Chondrocyte (in vitro differentiated cells): Measurements from ENCODE around the gene INPP4B. TPM values are rescaled to one million over a fixed set of nuclear protein-coding genes. Genes with fewer than 3 reads are reported as not detected.
"Not testable (repeated sequence)": the region's sequence is repeated elsewhere in the genome, so short reads cannot be mapped to it uniquely, and the experiment has no call there.

Experiments used
- DNase-seq: peaks from one replicate; pipeline ENCODE4 v3.0.0; 2021; ENCODE audit warnings: mixed read lengths, low spot score
- H3K27ac Mint-ChIP-seq: one replicate; pipeline ENCODE4 v1.8.0; 2021; ENCODE audit warnings: mild to moderate bottlenecking, moderate library complexity, mixed read lengths; ENCODE audit not compliant: unreplicated experiment
- H3K27me3 Mint-ChIP-seq: 2 replicates; pipeline ENCODE4 v1.8.0; 2021; ENCODE audit warnings: low read depth, mixed read lengths
- H3K36me3 Mint-ChIP-seq: 2 replicates; pipeline ENCODE4 v1.8.0; 2021; ENCODE audit warnings: low read depth, mixed read lengths
- H3K4me1 Mint-ChIP-seq: 2 replicates; pipeline ENCODE4 v1.8.0; 2021; ENCODE audit warnings: low read depth, mild to moderate bottlenecking, mixed read lengths
- H3K4me3 Mint-ChIP-seq: one replicate; pipeline ENCODE4 v1.8.0; 2021; ENCODE audit warnings: mild to moderate bottlenecking, moderate library complexity, mixed read lengths; ENCODE audit not compliant: unreplicated experiment
- H3K9me3 Mint-ChIP-seq: 2 replicates; pipeline ENCODE4 v1.8.0; 2021; ENCODE audit warnings: low read depth, mixed read lengths
- total RNA-seq: library from RNA; stranded (reverse); gene quantifications from 3 replicates; pipeline ENCODE4 v1.2.1, GENCODE V29; 2021
- TF ChIP-seq, protein P1 (sequence below): fragments of 200-600 bp; sonication (generic); IDR thresholded peaks from 2 replicates; pipeline ENCODE4 v1.5.0; 2021; ENCODE audit warnings: antibody characterized with exemption, mild to moderate bottlenecking, moderate library complexity

The INPP4B gene
- total RNA-seq, 1 donor from 2014 or later = 30.0 TPM

- Mint-ChIP-seq H3K4me3 (no peak overlapping the region), H3K9me3 (peaks cover 62% of the 10 kb centered on the region), H3K36me3 (peaks cover 28% of the 10 kb centered on the region), H3K27me3 (no peaks in the 10 kb centered on the region), H3K4me1 (no peaks in the 10 kb centered on the region), H3K27ac (no peak overlapping the region)
- no peak for DNase-seq
- TF ChIP-seq, protein P1, sequence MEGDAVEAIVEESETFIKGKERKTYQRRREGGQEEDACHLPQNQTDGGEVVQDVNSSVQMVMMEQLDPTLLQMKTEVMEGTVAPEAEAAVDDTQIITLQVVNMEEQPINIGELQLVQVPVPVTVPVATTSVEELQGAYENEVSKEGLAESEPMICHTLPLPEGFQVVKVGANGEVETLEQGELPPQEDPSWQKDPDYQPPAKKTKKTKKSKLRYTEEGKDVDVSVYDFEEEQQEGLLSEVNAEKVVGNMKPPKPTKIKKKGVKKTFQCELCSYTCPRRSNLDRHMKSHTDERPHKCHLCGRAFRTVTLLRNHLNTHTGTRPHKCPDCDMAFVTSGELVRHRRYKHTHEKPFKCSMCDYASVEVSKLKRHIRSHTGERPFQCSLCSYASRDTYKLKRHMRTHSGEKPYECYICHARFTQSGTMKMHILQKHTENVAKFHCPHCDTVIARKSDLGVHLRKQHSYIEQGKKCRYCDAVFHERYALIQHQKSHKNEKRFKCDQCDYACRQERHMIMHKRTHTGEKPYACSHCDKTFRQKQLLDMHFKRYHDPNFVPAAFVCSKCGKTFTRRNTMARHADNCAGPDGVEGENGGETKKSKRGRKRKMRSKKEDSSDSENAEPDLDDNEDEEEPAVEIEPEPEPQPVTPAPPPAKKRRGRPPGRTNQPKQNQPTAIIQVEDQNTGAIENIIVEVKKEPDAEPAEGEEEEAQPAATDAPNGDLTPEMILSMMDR = no peak
Measured at GRCh38 chr4:142656178-142656577, 189.9 kb downstream of the INPP4B start.

GRCh38 chr4:142648378-142648777, 197.7 kb downstream of the INPP4B start:
- H3K36me3 Mint-ChIP-seq = peaks cover 26% of the 10 kb centered on the region
- H3K27ac Mint-ChIP-seq = no peak overlapping the region
- TF ChIP-seq, protein P1 = no peak
- H3K27me3 Mint-ChIP-seq = no peaks in the 10 kb centered on the region
- peaks cover 39% of the 10 kb centered on the region for H3K9me3 Mint-ChIP-seq
- H3K4me1 Mint-ChIP-seq = peaks cover 9% of the 10 kb centered on the region
- DNase-seq = peak; percentile 52
- H3K4me3 Mint-ChIP-seq = no peak overlapping the region

DNA sequence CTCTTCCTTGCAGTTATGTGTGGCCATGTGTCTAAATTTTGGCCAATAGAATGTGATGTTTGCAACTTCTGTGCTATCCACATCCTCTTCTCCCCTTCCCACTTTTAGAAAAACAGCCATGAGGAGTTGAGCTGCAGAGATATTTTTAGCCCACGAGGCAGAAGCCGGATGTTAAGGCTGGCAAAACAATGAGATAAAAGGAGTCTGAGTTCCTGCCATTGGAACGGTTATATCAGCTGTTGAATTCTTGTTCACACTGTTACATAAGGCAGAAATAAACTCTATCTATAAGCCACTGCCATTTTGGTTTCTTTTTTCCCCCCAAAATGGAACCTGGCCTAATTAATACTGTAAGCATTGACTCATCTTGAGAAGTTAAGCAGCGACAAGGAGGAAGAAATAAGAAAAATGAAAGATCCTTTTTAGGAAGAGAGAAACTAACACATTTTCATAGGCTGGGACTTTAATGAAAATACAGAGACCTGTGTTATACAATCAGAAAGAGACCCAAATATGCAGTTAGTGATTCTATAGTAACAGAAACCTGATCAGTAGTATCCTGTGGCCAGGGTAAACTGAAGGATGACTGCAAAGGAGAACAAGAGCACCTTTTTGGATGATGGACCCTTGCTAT, 200.5 kb downstream of the INPP4B start:
- Mint-ChIP-seq H3K36me3 (peaks cover 11% of the 10 kb centered on the region), H3K4me3 (no peak overlapping the region), H3K27ac (no peak overlapping the region), H3K9me3 (peaks cover 19% of the 10 kb centered on the region), H3K4me1 (peaks cover 9% of the 10 kb centered on the region), H3K27me3 (no peaks in the 10 kb centered on the region)
- TF ChIP-seq, protein P1 = no peak
- no peak for DNase-seq

DNA sequence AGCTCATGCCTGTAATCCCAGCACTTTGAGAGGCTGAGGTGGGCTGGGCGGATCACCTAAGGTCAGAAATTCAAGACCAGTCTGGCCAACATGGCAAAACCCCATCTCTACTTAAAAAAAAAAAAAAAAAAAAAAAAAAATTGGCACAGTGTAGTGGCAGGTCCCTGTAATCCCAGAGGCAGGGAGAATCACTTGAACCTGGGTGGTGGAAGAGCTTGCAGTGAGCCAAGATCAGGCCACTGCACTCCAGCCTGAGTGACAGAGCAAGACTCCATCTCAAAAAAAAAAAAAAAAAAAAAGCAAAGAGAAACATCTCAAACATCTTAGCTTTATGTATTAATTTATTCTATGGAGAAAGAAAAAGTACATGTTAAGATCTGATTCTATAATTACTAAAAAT, 201.5 kb downstream of the INPP4B start:
- H3K4me3 Mint-ChIP-seq, H3K27ac Mint-ChIP-seq, H3K9me3 Mint-ChIP-seq, H3K36me3 Mint-ChIP-seq, H3K27me3 Mint-ChIP-seq, DNase-seq, H3K4me1 Mint-ChIP-seq: not testable (repeated sequence)

DNA sequence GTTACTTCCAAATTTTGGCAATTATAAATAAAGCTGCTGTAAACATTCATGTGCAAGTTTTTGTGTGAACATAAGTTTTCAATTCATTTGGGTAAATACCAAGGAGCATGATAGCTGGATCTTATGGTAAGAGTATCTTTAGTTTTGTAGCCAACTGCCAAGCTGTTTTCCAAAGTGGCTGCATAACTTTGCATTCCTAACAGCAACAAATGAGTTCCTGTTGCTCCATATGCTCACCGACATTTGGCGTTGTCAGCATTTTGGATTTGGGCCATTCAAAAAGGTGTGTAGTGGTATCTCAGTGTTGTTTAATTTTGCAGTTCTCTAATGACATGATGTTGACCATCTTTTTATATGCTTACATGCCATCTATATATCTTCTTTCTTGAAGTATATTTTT, 208.5 kb downstream of the INPP4B start:
- H3K27ac Mint-ChIP-seq = no peak overlapping the region
- no peak overlapping the region for H3K4me3 Mint-ChIP-seq

More for the DNA sequence above, 208.5 kb downstream of the INPP4B start:
- H3K36me3 Mint-ChIP-seq = no peaks in the 10 kb centered on the region
- no peaks in the 10 kb centered on the region for H3K4me1 Mint-ChIP-seq
- DNase-seq = no peak
- no peaks in the 10 kb centered on the region for H3K27me3 Mint-ChIP-seq
- TF ChIP-seq, protein P1 = no peak
- peaks cover 23% of the 10 kb centered on the region for H3K9me3 Mint-ChIP-seq
